Measurements from ENCODE around the gene DYDC2.
"Not testable (repeated sequence)": the region's sequence is repeated elsewhere in the genome, so short reads cannot be mapped to it uniquely, and the experiment has no call there.

DYDC2 gene

DNA sequence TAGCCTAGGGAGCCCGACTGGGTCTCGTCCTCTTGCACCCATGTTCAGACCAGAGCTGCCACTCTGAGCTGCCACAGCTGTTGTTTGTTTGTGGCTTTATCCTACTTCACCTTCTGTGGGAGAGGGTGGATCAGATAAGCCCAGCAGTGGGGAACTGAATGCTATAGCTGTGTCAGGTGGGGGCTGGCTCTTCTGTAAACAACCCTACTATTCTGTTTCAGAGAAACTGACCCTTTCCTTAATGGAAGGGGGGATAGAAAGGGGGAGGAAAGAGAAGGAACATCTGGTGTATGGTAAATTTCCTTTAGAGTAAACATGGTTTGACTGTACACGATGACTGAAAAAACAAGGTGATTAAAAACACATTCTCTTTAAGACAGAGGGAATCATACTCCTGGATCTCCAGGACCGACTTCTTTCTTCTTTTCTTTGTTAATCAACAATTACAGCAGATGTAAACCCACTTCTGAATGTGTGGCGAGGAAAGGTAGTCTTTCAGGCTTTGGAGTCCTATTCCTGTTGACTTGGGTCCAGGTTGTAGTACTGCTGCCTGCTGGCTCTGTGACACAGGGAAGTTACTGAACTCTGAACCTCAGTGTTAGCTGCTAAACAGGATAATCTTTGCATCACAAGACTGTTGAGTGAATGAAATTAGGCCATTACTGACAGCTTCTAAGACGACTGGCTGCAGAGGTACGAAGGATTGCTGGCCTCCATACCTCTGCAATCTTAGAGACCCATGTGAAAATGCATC lies 57.7 kb downstream of the DYDC2 start:
- no peak for DNase-seq (ENCODE audit: low spot score)

DNA sequence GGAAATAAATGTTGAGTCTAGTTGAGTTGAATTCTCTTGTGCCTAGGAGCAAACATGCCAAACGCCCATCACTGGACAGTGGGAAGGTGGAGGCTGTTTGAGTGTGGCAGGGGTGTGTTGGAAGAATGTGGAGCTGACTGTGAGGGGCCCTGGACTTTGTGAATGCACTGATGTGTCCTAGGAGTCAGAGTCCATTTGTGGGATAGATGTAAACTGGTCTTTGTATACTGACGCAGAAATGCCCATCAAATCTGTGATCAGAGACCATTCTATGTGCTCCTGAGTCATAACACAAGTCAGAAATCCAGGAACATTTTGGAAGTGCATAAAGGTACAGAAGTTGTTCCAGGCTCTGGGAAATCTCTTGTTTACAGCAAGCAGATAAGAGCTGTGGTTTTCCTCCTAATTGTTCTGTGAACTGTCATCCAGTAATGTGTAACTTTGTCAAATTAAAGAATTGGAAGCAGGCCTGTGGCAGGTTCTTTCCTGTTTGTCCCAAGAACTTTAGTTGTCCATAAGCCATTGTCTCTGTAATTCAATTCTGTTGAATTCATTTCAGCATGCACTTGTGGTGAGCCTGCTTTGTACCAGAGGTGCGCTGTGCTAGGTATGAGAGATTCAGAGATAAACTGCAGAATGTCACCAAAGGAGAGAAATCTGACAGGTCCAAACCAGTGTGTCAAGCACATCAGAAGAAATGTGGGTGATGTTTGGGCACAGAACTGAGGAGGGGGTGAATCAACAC lies 59.3 kb downstream of the DYDC2 start:
- no peak for DNase-seq (ENCODE audit: low spot score)

DNA sequence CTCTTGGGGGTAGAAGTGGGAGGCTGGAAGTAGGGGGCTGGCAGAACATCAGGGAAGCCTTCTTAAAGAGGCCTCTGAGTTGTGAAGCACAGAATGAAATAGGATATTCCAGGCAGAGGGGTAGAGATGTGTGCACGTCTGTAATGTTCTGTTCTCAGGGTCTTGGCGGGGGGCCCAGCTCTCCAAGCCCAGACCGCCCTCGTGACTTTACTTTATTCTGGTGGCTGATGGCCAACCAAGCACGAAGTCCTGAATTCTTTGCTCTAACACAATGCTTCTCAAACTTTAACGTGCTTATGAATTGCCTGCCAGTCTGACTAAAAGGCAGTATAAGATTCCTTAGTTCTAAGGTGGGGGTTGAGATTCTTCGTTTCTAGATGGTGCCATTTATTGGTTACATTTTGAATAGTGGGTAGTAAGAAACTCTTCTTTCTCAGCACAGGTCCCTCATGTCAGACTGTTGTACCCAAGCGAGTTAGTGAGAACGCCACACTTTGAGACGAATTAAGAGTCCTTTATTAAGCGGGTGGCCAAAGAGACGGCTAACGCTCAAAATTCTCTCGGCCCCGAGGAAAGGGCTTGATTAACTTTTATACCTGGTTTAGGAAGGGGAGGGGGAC lies 60.0 kb downstream of the DYDC2 start:
- DNase-seq (ENCODE audit: low spot score) = no peak

DNA sequence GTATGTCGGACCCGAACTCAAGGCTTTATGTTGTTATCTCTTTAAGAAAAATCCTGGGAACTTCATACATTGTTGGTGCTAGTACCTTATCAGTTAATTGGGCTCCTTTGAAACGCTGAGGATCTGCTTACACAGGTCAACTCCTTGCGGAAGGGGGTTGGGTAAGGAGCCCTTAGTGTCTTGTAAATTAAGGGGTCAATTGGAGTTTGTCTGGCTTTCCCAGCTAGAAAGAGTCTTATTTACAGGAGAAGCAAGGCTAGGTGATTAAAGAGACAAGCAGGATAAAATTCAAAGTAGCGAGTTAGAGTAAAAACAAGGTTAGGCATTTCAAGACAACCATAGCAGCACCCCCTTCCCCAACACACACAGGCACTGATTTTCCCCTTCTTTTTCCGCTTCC lies 60.7 kb downstream of the DYDC2 start:
- DNase-seq (ENCODE audit: low spot score) = not testable (repeated sequence)
